ENCODE data around the gene HOXD11. TPM values are rescaled to one million over a fixed set of nuclear protein-coding genes. Genes with fewer than 3 reads are reported as not detected.

HOXD11 gene
- total and polyA plus RNA-seq, 2 of the 4 experiments (the other 2 are of a cell fraction), result not detected

DNA sequence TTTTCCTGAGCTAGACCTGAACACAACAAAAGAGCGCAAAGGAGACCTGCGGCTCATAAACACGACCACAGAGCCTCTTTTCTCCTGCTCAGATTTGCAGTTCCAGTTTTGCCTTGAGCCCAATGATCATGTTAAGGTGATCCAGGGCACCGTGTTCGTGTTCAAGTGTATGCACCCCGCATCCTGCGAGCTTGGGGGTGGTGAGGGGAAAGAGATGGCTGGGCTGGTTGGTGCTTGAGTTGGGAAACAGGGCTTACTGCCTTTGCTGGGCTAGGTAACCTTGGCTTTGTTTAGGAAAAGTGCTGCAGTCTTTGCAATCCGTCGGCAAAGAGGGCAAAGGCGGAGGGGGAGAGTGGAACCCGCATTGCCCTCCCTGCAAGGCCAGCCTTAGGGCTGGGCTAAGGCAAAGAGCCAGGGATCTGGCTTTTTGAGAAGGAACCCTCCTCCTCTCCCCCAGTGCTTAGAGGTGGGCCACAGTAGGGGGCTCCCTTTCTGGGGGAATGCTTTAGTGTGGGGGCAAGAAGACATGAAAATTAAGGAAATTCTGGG is 10.8 kb downstream of the HOXD11 start:
- Histone ChIP-seq H4K20me1 (ENCODE audit: insufficient read depth, low read length) (no peaks in the 10 kb centered on the region), H3K4me2 (ENCODE audit: low read depth, low read length) (no peak overlapping the region), H3K4ac (ENCODE audit: low read depth, low read length) (no peak overlapping the region), H2BK15ac (ENCODE audit: low read depth, low read length) (no peak overlapping the region), H2BK120ac (ENCODE audit: low read depth, low read length) (no peak overlapping the region), H3K18ac (ENCODE audit: low read depth, low read length) (no peak overlapping the region), H3K79me1 (ENCODE audit: low read depth in 1 of 2, low read length in 2 of 2) (no peaks in the 10 kb centered on the region), H3K14ac (replicated peaks; ENCODE audit: low read depth, low read length) (no peak overlapping the region), H3K9me3 (ENCODE audit: control insufficient read depth, insufficient read depth, low read length) (peaks cover 15% of the 10 kb centered on the region), H3K27ac (ENCODE audit: insufficient read depth, low read length) (no peak overlapping the region), H3K4me3 (ENCODE audit: insufficient read depth, low read depth, low read length) (no peak overlapping the region), H4K8ac (ENCODE audit: low read depth in 2 of 2, low read length in 2 of 2) (no peak overlapping the region), H2BK5ac (ENCODE audit: low read depth, low read length, poor library complexity, severe bottlenecking) (no peak overlapping the region), H3K27me3 (ENCODE audit: control insufficient read depth, insufficient read depth, low read length) (peaks cover 94% of the 10 kb centered on the region), H4K91ac (ENCODE audit: insufficient read depth, low read depth, low read length) (no peak overlapping the region), H3K23ac (ENCODE audit: low read depth, low read length) (no peak overlapping the region), H2AK9ac (replicated peaks; ENCODE audit: low read depth, low read length, poor library complexity) (no peak overlapping the region), H2AK5ac (ENCODE audit: low read depth, low read length) (no peak overlapping the region), H3K9ac (ENCODE audit: low read depth, low read length) (no peak overlapping the region), H3K56ac (ENCODE audit: extremely low read depth, insufficient read depth, low read length) (no peak overlapping the region), H2AFZ (replicated peaks; ENCODE audit: low read length, poor library complexity) (peak overlapping the region; percentile 37), H3K36me3 (ENCODE audit: control insufficient read depth, insufficient read depth, low read length) (no peaks in the 10 kb centered on the region), H3K9me1 (ENCODE audit: insufficient read depth, low read length) (no peaks in the 10 kb centered on the region), H3K4me1 (ENCODE audit: control insufficient read depth, insufficient read depth, low read length) (no peaks in the 10 kb centered on the region), H4K5ac (ENCODE audit: low read depth, low read length) (no peak overlapping the region), H2BK20ac (ENCODE audit: low read depth, low read length) (no peak overlapping the region)
- DNase-seq, result no peak
- TF ChIP-seq MXI1 (IDR thresholded peaks at IDR 0.05; ENCODE audit: borderline replicate concordance, low read depth, low read length) (no peak), CHD1 (IDR thresholded peaks at IDR 0.05; ENCODE audit: low read depth, low read length) (no peak), MAZ (IDR thresholded peaks at IDR 0.05; ENCODE audit: borderline replicate concordance, low read depth, low read length) (no peak), SMC3 (IDR thresholded peaks at IDR 0.05; ENCODE audit: low read depth, low read length) (no peak), FOS (IDR thresholded peaks at IDR 0.05; ENCODE audit: low read depth, low read length) (no peak), RCOR1 (IDR thresholded peaks at IDR 0.05; ENCODE audit: insufficient replicate concordance, low read length) (no peak), MAFK (IDR thresholded peaks at IDR 0.05; ENCODE audit: low read depth, low read length) (no peak), CTCF (conservative IDR thresholded peaks at IDR 0.05; ENCODE audit: low read depth, low read length) (no peak), POLR2A (IDR thresholded peaks at IDR 0.05; ENCODE audit: low read depth, low read length) (no peak), RFX5 (IDR thresholded peaks at IDR 0.05; ENCODE audit: low read depth, low read length) (no peak), CEBPB (IDR thresholded peaks at IDR 0.05; ENCODE audit: low read depth, low read length) (no peak), BHLHE40 (IDR thresholded peaks at IDR 0.05; ENCODE audit: low read depth, low read length) (no peak), NFE2L2 (IDR thresholded peaks at IDR 0.05; ENCODE audit: low read depth, low read length) (no peak)
- TF ChIP-seq, protein P1, sequence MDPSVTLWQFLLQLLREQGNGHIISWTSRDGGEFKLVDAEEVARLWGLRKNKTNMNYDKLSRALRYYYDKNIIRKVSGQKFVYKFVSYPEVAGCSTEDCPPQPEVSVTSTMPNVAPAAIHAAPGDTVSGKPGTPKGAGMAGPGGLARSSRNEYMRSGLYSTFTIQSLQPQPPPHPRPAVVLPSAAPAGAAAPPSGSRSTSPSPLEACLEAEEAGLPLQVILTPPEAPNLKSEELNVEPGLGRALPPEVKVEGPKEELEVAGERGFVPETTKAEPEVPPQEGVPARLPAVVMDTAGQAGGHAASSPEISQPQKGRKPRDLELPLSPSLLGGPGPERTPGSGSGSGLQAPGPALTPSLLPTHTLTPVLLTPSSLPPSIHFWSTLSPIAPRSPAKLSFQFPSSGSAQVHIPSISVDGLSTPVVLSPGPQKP (IDR thresholded peaks at IDR 0.05; ENCODE audit: borderline replicate concordance, low read depth, low read length), result no peak
- TF ChIP-seq, protein P2, sequence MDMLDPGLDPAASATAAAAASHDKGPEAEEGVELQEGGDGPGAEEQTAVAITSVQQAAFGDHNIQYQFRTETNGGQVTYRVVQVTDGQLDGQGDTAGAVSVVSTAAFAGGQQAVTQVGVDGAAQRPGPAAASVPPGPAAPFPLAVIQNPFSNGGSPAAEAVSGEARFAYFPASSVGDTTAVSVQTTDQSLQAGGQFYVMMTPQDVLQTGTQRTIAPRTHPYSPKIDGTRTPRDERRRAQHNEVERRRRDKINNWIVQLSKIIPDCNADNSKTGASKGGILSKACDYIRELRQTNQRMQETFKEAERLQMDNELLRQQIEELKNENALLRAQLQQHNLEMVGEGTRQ (IDR thresholded peaks at IDR 0.05; ENCODE audit: low read depth, low read length), result no peak
- no peak for ATAC-seq (ENCODE audit: low read depth)
- ChIA-PET CTCF (no interaction called here), POLR2A (ENCODE audit: unreplicated experiment) (no interaction called here)
- dilution Hi-C loops (cut with HindIII; ENCODE audit: low sequenced_read_pairs, unreplicated experiment), result no loop called here
- intact Hi-C loops (cut with micrococcal nuclease), result no loop called here
- in situ Hi-C loops (cut with MboI; ENCODE audit: low sequenced_read_pairs), result no loop called here
- BruUV-seq (replicated peaks), result no TSS peak
- 10% methylated on average over 4 of the region's 11 CpGs; no CpG with 5 or more reads in 1 of the 2 experiments for WGBS, 2 experiments (ENCODE audit: extremely low coverage in 2 of 2, insufficient read length in 1 of 2)
